OCI-LY7 (cell line): ENCODE measurements around the gene GPR15.

ENCODE experiments used
- CTCF ChIP-seq: fragments of 200-600 bp; sonication (generic); conservative IDR thresholded peaks from 2 replicates; pipeline ENCODE4 v1.5.1; 2014; ENCODE audit warnings: mild to moderate bottlenecking, antibody characterized with exemption, low read length, moderate library complexity, mixed read lengths
- EZH2phosphoT487 ChIP-seq: fragments of 200-600 bp; sonication (generic); IDR thresholded peaks from 2 replicates; pipeline ENCODE4 v1.6.1; 2018; ENCODE audit warnings: low read depth, borderline replicate concordance, mild to moderate bottlenecking, mixed run types, antibody characterized with exemption, low read length, moderate library complexity, mixed read lengths

- no peak for TF ChIP-seq CTCF
- TF ChIP-seq EZH2phosphoT487 = no peak
Measured at GRCh38 chr3:98501863-98502576, 29.8 kb upstream of the GPR15 start.
